Measurements from ENCODE around the gene CYSLTR2. TPM values are rescaled to one million over a fixed set of nuclear protein-coding genes. Genes with fewer than 3 reads are reported as not detected.

The CYSLTR2 gene
- total and polyA plus RNA-seq, 9 of the 15 experiments (the other 6 are each of a cell fraction or from before 2014, with no cell fraction given) = not detected

GRCh38 chr13:48637601-48638000 lies 16.1 kb upstream of the CYSLTR2 start:
- DNase-seq (ENCODE audit: extremely low read depth in 1 of 4, low spot score in 3 of 4) (no peak), FAIRE-seq (no peak), ATAC-seq (no peak)
- Histone ChIP-seq H3K4me1 (replicated peaks in 1 of 2; ENCODE audit: control insufficient read depth in 2 of 2, insufficient read depth in 2 of 2, low read length in 2 of 2) (peaks cover 0 to 8% of the 10 kb centered on the region in 2 experiments; a peak in 3 of 5 replicates), H3K4me2 (ENCODE audit: insufficient read depth, low read length) (no peak overlapping the region), H3K27ac (ENCODE audit: extremely low read depth, low read depth, low read length) (no peak overlapping the region), H3K27me3 (ENCODE audit: control insufficient read depth in 2 of 2, insufficient read depth in 2 of 2, low read length in 2 of 2) (no peaks in the 10 kb centered on the region), H4K20me1 (replicated peaks; ENCODE audit: control insufficient read depth, insufficient read depth, low read length) (no peaks in the 10 kb centered on the region), H3K9ac (ENCODE audit: insufficient read depth in 1 of 2, low read depth in 2 of 2, low read length in 2 of 2) (no peak overlapping the region), H3K4me3 (no peak overlapping the region), H3K9me1 (ENCODE audit: control insufficient read depth, insufficient read depth, low read length) (no peaks in the 10 kb centered on the region), H3K36me3 (ENCODE audit: control insufficient read depth, insufficient read depth, low read length) (no peaks in the 10 kb centered on the region), H2AFZ (ENCODE audit: low read depth, low read length) (no peak overlapping the region), H3K79me2 (ENCODE audit: control insufficient read depth, insufficient read depth, low read length) (no peaks in the 10 kb centered on the region), H3K9me3 (replicated peaks; ENCODE audit: control insufficient read depth, insufficient read depth, low read depth, low read length) (no peaks in the 10 kb centered on the region)
- in situ Hi-C loops (cut with MboI) = no loop called here
- POLR2A ChIA-PET = interaction anchor here (0.8 kb wide), 1 partner anchor 13 kb away, joined by 3 read pairs; no protein-coding TSS in a partner anchor
- intact Hi-C loops (cut with micrococcal nuclease) = no loop called here
- BruUV-seq (replicated peaks) = no TSS peak
- 0% methylated on average over 1 of the region's 2 CpGs for WGBS (ENCODE audit: insufficient coverage, low coverage, missing lambda C conversion rate)
- no peak for TF ChIP-seq KAT7 (CRISPR knock-in tag; IDR thresholded peaks at IDR 0.05; ENCODE audit: borderline replicate concordance)
- TF ChIP-seq SMAD2 (IDR thresholded peaks at IDR 0.05; ENCODE audit: low read depth, low read length) = no peak
- no peak for TF ChIP-seq KAT2B (IDR thresholded peaks at IDR 0.05; ENCODE audit: low read depth, low read length)
- TF ChIP-seq MYNN (IDR thresholded peaks at IDR 0.05) = no peak
- TF ChIP-seq MYNN (CRISPR knock-in tag; IDR thresholded peaks at IDR 0.05) = no peak
- CTCF ChIA-PET (ENCODE audit: low intra/inter-chr PET ratio) = no interaction called here

GRCh38 chr13:48640767-48641166 lies 13.0 kb upstream of the CYSLTR2 start:
- Histone ChIP-seq H2AFZ (ENCODE audit: low read depth, low read length) (peak overlapping the region; percentile 57), H3K4me1 (replicated peaks in 1 of 2; ENCODE audit: control insufficient read depth in 2 of 2, insufficient read depth in 2 of 2, low read length in 2 of 2) (peaks cover 0 to 8% of the 10 kb centered on the region in 2 experiments; a peak in 3 of 5 replicates), H3K9me1 (ENCODE audit: control insufficient read depth, insufficient read depth, low read length) (no peaks in the 10 kb centered on the region), H4K20me1 (replicated peaks; ENCODE audit: control insufficient read depth, insufficient read depth, low read length) (no peaks in the 10 kb centered on the region), H3K4me2 (ENCODE audit: insufficient read depth, low read length) (no peak overlapping the region), H3K9ac (ENCODE audit: insufficient read depth in 1 of 2, low read depth in 2 of 2, low read length in 2 of 2) (no peak overlapping the region), H3K27me3 (ENCODE audit: control insufficient read depth in 2 of 2, insufficient read depth in 2 of 2, low read length in 2 of 2) (no peaks in the 10 kb centered on the region), H3K36me3 (ENCODE audit: control insufficient read depth, insufficient read depth, low read length) (no peaks in the 10 kb centered on the region), H3K9me3 (replicated peaks; ENCODE audit: control insufficient read depth, insufficient read depth, low read depth, low read length) (no peaks in the 10 kb centered on the region), H3K27ac (ENCODE audit: extremely low read depth, low read depth, low read length) (no peak overlapping the region), H3K79me2 (ENCODE audit: control insufficient read depth, insufficient read depth, low read length) (no peaks in the 10 kb centered on the region), H3K4me3 (no peak overlapping the region)
- no peak for TF ChIP-seq NCOR1 (IDR thresholded peaks at IDR 0.05)
- no peak for TF ChIP-seq SLC30A9 (CRISPR knock-in tag; IDR thresholded peaks at IDR 0.05)
- TF ChIP-seq HMG20A (CRISPR knock-in tag; conservative IDR thresholded peaks at IDR 0.05) = no peak
- TF ChIP-seq PKNOX1 (IDR thresholded peaks at IDR 0.05) = peak; percentile 60
- peak; percentile 5 for TF ChIP-seq MEIS2 (IDR thresholded peaks at IDR 0.05; ENCODE audit: partially characterized antibody)
- no peak for TF ChIP-seq SMAD1 (IDR thresholded peaks at IDR 0.05; ENCODE audit: low read depth, low read length, partially characterized antibody)
- TF ChIP-seq ZNF830 (CRISPR knock-in tag; IDR thresholded peaks at IDR 0.05) = no peak
- no peak for TF ChIP-seq ZNF232 (CRISPR knock-in tag; IDR thresholded peaks at IDR 0.05)
- CTCF ChIA-PET (ENCODE audit: low intra/inter-chr PET ratio) = no interaction called here
- intact Hi-C loops (cut with micrococcal nuclease) (no loop called here), in situ Hi-C loops (cut with MboI) (no loop called here)
- DNase-seq (ENCODE audit: extremely low read depth in 1 of 4, low spot score in 3 of 4) (no peak), FAIRE-seq (no peak), ATAC-seq (no peak)
- BruUV-seq (replicated peaks) = no TSS peak
- 18% methylated on average over 7 of the region's 7 CpGs for WGBS (ENCODE audit: insufficient coverage, low coverage, missing lambda C conversion rate)
- POLR2A ChIA-PET = no interaction called here

Measured in K562 (cell line).